Measurements from ENCODE around the gene CCNK. TPM values are rescaled to one million over a fixed set of nuclear protein-coding genes. Genes with fewer than 3 reads are reported as not detected.

CCNK gene
- total RNA-seq, 1 experiment from 2014 or later = 17.5 TPM

GRCh38 chr14:99475660-99476059 lies 5.5 kb upstream of the CCNK start:
- H3K4me3 ChIP-seq = no peak overlapping the region
- no peaks in the 10 kb centered on the region for H3K9me3 ChIP-seq (replicated peaks)
- DNase-seq = no peak
- no peak overlapping the region for H3K27ac ChIP-seq
- no peaks in the 10 kb centered on the region for H3K27me3 ChIP-seq
- peaks cover 9% of the 10 kb centered on the region for H3K4me1 ChIP-seq
- H3K36me3 ChIP-seq = no peaks in the 10 kb centered on the region

DNA sequence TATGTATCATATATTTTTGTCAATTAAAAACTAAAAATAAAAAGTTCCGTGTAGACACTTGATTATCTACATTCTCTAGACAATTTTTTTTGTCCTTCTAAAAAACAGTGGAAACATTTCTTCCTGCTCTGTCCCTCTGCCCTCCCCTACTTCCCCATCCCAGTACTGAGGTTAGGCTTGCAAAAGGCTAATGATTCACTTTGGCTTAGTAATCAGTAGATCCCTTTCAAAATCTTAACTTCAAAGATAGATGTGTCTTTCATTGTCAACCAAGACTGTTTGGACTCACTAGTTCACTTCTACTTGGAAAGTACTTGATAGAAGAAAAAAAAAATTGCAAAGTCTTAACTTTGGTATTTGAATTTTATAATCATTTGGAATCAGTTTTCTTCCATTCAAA lies 4.3 kb upstream of the CCNK start:
- DNase-seq = no peak
- no peaks in the 10 kb centered on the region for H3K27me3 ChIP-seq
- H3K4me1 ChIP-seq = peaks cover 5% of the 10 kb centered on the region

GRCh38 chr14:99478128-99478527 lies 3.1 kb upstream of the CCNK start:
- H3K9me3 ChIP-seq (replicated peaks) = no peaks in the 10 kb centered on the region
- no peak for DNase-seq
- H3K27me3 ChIP-seq = no peaks in the 10 kb centered on the region
- H3K36me3 ChIP-seq = no peaks in the 10 kb centered on the region
- no peak overlapping the region for H3K4me3 ChIP-seq
- no peaks in the 10 kb centered on the region; the same call in 1 of the 2 replicates for H3K4me1 ChIP-seq
- no peak overlapping the region for H3K27ac ChIP-seq

More for the DNA sequence above, 4.3 kb upstream of the CCNK start:
- Histone ChIP-seq H3K4me3 (no peak overlapping the region), H3K36me3 (no peaks in the 10 kb centered on the region), H3K9me3 (replicated peaks) (no peaks in the 10 kb centered on the region), H3K27ac (no peak overlapping the region)

DNA sequence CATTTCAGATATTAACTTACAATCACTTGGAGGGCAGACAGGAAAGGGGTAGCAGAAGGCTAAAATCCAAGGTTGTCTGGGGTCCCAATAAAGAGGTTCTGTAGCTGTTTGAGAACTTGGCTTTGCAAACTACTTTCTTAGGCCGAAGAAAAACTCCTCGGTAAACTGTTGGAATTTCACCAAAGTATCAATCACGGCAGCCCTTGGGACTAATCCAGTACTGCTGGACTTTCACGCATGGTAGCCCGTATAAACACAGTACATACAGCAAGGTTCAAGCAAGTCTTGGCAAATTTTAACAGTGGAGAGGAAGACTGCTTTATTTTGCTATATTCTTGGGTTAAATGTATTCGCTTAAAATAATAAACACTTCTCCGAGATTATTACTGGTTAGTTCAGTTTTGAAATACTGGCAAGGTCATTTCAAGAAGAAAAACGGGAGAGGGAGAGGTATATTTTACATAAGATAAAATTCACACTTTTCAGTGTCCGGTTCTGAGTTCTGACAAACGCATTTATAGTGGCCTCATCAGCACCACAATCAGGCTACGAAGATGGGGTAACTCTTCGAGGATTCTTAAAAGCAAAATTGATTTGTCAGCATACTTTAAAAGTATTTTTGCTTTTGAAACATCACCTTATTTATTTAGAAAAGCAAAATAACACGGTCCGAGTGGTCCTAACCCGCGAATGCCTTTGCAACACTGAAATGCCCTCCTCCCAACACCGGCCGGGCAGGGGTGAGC lies 1.9 kb upstream of the CCNK start:
- no peaks in the 10 kb centered on the region for H3K27me3 ChIP-seq
- H3K4me1 ChIP-seq = no peaks in the 10 kb centered on the region

DNA sequence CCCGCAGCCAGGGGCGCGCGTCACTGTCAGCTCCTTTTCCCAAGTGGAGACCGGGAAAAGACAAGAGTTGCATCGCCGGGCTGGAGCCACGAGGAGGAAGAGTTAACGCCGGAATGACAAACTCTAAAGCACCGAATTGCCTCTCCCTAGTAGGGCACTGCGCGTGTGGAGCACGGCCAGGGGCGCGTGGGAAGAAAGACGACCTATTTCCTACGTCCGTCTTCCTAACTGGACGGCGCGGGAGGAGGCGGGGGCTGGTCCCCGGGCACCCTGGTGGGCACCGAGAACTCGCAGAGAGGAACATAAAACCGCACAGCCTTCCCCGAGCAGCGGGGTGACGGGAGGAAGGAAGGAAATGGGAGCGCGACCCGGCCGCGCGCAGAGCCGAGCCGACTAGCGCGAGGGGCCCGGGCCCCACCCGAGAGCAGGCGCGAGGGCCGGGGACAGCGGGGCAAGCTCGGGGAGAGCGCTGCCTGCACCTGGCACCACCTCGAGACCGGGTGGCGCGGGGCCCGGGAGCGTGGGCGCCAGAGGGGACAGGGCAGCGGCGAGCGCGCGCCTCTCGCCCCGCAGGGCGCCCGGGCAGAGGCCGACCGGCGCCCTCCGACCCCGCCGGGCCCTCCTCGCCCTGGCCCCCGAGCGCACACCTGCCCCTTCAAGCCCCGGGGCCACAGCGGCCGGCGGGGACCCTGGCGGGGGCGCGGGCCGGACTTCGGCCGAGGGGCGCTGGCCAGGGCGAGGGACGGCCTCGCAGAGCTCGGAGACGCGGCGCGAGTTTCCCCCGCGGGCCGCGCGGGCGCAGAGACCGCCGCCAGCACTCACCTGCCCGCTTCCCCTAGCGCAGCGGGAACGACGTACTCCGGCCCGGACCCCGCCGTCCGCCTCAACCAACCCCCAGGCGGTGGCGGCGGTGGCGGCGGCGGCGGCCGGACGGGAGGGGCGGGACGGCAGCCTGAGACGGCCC lies 1.0 kb upstream of the CCNK start, which contains the start of gene SETD3:
Gene SETD3, minus strand, starts transcription at position 954 of the 964 bp plus-strand sequence. CDS start 15,054 bp downstream, outside the sequence.
- Histone ChIP-seq H3K27me3 (no peaks in the 10 kb centered on the region), H3K27ac (peak within 1 kb of the TSS; percentile 80), H3K36me3 (no peaks in the 10 kb centered on the region), H3K9me3 (replicated peaks) (no peaks in the 10 kb centered on the region), H3K4me3 (peak within 1 kb of the TSS; percentile 80), H3K4me1 (no peaks in the 10 kb centered on the region)
- peak; percentile 46 to 55 for DNase-seq

More for the DNA sequence above, 1.9 kb upstream of the CCNK start:
- H3K27ac ChIP-seq = peak overlapping the region; percentile 34
- peak overlapping the region; percentile 80 for H3K4me3 ChIP-seq
- no peaks in the 10 kb centered on the region for H3K36me3 ChIP-seq
- no peaks in the 10 kb centered on the region for H3K9me3 ChIP-seq (replicated peaks)
- no peak for DNase-seq

GRCh38 chr14:99481745-99482099 lies 513 bp downstream of the CCNK start:
- H3K27me3 ChIP-seq = no peaks in the 10 kb centered on the region
- H3K4me1 ChIP-seq = no peaks in the 10 kb centered on the region
- H3K36me3 ChIP-seq = no peaks in the 10 kb centered on the region
- no peak for DNase-seq
- peak overlapping the region; percentile 80 for H3K27ac ChIP-seq
- H3K4me3 ChIP-seq = peak overlapping the region; percentile 80
- no peaks in the 10 kb centered on the region for H3K9me3 ChIP-seq (replicated peaks)

GRCh38 chr14:99484106-99484505 lies 2.9 kb downstream of the CCNK start:
- H3K36me3 ChIP-seq = no peaks in the 10 kb centered on the region
- no peaks in the 10 kb centered on the region for H3K27me3 ChIP-seq
- H3K4me3 ChIP-seq = no peak overlapping the region
- no peaks in the 10 kb centered on the region for H3K9me3 ChIP-seq (replicated peaks)
- no peak overlapping the region for H3K27ac ChIP-seq
- H3K4me1 ChIP-seq = no peaks in the 10 kb centered on the region
- DNase-seq = no peak

GRCh38 chr14:99497341-99497740 lies 16.1 kb downstream of the CCNK start:
- H3K36me3 ChIP-seq = peaks cover 48% of the 10 kb centered on the region
- H3K27ac ChIP-seq = no peak overlapping the region
- no peak for DNase-seq
- no peaks in the 10 kb centered on the region for H3K27me3 ChIP-seq
- H3K4me3 ChIP-seq = no peak overlapping the region
- H3K9me3 ChIP-seq (replicated peaks) = no peaks in the 10 kb centered on the region
- no peaks in the 10 kb centered on the region for H3K4me1 ChIP-seq

GRCh38 chr14:99497894-99498293 lies 16.7 kb downstream of the CCNK start:
- H3K4me1 ChIP-seq = no peaks in the 10 kb centered on the region
- H3K36me3 ChIP-seq = peaks cover 49% of the 10 kb centered on the region
- H3K27ac ChIP-seq = no peak overlapping the region
- no peaks in the 10 kb centered on the region for H3K9me3 ChIP-seq (replicated peaks)
- no peak overlapping the region for H3K4me3 ChIP-seq
- no peaks in the 10 kb centered on the region for H3K27me3 ChIP-seq
- no peak for DNase-seq

- Histone ChIP-seq H3K27me3 (no peaks in the 10 kb centered on the region), H3K9me3 (replicated peaks) (no peaks in the 10 kb centered on the region), H3K4me3 (no peak overlapping the region), H3K4me1 (no peaks in the 10 kb centered on the region), H3K36me3 (peaks cover 30% of the 10 kb centered on the region), H3K27ac (no peak overlapping the region)
- no peak for DNase-seq
Measured at GRCh38 chr14:99502989-99503421, 21.8 kb downstream of the CCNK start.

- no peak overlapping the region for H3K4me3 ChIP-seq
- no peak for DNase-seq
- peaks cover 32% of the 10 kb centered on the region for H3K36me3 ChIP-seq
- no peaks in the 10 kb centered on the region for H3K9me3 ChIP-seq (replicated peaks)
- no peaks in the 10 kb centered on the region for H3K4me1 ChIP-seq
- H3K27ac ChIP-seq = no peak overlapping the region
- no peaks in the 10 kb centered on the region for H3K27me3 ChIP-seq
Measured at GRCh38 chr14:99503848-99504453, 22.7 kb downstream of the CCNK start.

DNA sequence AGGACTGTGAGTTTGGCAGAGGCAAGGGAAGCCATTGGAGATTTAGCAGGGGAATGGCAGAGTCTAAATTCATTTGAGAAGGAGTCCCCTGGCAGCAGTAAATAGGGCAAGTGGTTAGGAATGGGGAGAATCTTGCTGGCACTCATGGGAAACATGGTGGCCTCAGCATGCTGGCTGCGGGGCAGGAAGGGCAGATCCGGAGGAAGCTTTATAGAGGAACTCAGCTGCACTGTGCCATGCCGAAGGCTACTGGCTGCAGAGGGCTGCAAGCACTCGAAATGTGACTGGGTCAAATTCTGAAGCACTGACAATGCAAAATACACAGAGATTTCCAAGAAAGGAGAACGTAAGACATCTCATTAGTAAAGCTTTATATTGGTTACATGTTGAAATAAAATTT lies 23.9 kb downstream of the CCNK start:
- Histone ChIP-seq H3K27me3 (no peaks in the 10 kb centered on the region), H3K27ac (no peak overlapping the region), H3K36me3 (peaks cover 30% of the 10 kb centered on the region), H3K4me1 (no peaks in the 10 kb centered on the region), H3K9me3 (replicated peaks) (no peaks in the 10 kb centered on the region), H3K4me3 (no peak overlapping the region)
- no peak for DNase-seq

DNA sequence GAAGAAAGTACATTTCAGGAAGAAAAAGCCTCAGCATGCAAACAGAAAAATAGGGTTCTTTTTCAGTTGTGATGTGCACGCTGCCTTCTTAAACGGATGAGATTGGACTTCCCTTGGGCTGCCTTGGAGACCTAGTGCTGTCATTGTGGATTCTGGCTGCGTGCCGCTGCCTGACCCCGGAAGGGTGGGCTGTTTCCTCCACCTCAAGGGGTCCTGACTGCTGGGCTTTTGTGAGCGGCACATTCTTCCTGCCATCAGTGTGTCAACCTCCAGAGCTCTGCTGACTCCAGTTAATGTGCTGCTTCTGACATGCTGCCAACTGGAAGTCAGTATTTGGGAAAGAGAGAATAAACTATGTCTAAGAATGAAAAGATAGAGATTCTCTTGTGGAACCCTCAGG lies 25.1 kb downstream of the CCNK start:
- H3K4me3 ChIP-seq = no peak overlapping the region
- no peaks in the 10 kb centered on the region for H3K4me1 ChIP-seq
- H3K9me3 ChIP-seq (replicated peaks) = no peaks in the 10 kb centered on the region
- H3K36me3 ChIP-seq = peaks cover 24% of the 10 kb centered on the region
- no peaks in the 10 kb centered on the region for H3K27me3 ChIP-seq
- DNase-seq = no peak
- no peak overlapping the region for H3K27ac ChIP-seq

DNA sequence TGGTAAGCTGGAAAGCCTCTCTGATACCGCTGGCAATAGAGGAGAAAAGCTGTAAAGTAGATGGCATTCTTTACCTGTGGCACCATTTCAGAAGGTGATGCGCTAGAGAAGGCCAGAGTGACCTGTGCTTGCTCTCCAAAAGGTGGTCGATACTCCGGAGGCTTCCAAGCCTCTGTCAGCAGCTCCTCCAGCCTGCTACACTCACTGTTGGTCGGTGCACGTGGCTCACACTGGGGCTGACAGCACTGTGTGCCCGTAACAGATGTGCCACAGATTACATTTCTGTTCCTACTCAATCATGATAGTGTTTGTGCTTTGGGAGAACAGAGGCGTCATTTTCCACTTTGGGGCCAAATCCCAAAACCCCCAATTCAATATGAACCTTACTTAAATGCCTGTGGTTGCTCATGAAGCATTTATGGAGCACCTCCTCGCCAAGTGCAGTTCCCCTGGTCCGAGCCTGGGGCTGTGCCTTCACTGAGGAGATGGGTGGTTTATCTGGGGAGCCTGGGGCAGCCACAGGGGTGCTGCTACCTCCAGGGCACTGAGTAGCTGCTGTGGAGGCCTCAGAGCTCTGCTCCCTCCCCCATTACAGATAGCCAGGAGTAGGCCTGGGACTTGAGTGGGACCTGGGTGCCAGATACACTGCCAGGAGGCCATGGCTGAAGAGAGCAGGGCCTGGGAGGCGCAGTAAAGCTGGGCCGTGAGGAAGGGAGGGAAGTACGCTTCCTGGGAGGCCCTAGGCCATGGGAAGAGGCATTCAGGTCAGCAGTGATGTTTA lies 26.8 kb downstream of the CCNK start:
- no peak overlapping the region for H3K27ac ChIP-seq
- H3K27me3 ChIP-seq = no peaks in the 10 kb centered on the region
- no peak for DNase-seq
- peaks cover 15% of the 10 kb centered on the region for H3K36me3 ChIP-seq
- H3K4me3 ChIP-seq = no peak overlapping the region
- no peaks in the 10 kb centered on the region for H3K9me3 ChIP-seq (replicated peaks)
- no peaks in the 10 kb centered on the region for H3K4me1 ChIP-seq

All from SJCRH30 (cell line).